ENCODE data around the gene NIN.

GRCh38 chr14:50750323-50750722 lies 80.6 kb downstream of the NIN start:
- TF ChIP-seq EZH2 (IDR thresholded peaks at IDR 0.05) = no peak
- no peak for TF ChIP-seq POLR2AphosphoS5 (IDR thresholded peaks at IDR 0.05; ENCODE audit: borderline replicate concordance, low read depth, low read length)
- TF ChIP-seq FOXP2 (optimal IDR thresholded peaks at IDR 0.05; ENCODE audit: control extremely low read depth, extremely low read length, insufficient read depth) = no peak
